GM23338 (cell line): ENCODE results near the gene C9orf85. TPM values are rescaled to one million over a fixed set of nuclear protein-coding genes. Genes with fewer than 3 reads are reported as not detected.

Source experiments
- ATAC-seq: fragments of 200-7000 bp; cut with Tn5 transposase; 3 replicates; pipeline ENCODE4 v1.9.1; 2020
- DNase-seq: peaks from one replicate; pipeline ENCODE4 v3.0.0-alpha.2; 2015; ENCODE audit warnings: low spot score
- H2AFZ ChIP-seq: fragments of 200-600 bp; sonication (generic); 2 replicates; pipeline ENCODE4 v1.8.0; 2016; ENCODE audit warnings: antibody characterized with exemption, mild to moderate bottlenecking, moderate library complexity
- H3F3A ChIP-seq: fragments of 200-600 bp; sonication (generic); replicated peaks from 2 replicates; pipeline ENCODE4 v1.8.0; 2017; ENCODE audit warnings: antibody characterized with exemption, mixed run types, low read depth
- H3K27ac ChIP-seq: fragments of 200-600 bp; sonication (generic); 2 replicates; pipeline ENCODE4 v1.6.1; 2016; ENCODE audit warnings: low read depth
- H3K27me3 ChIP-seq: fragments of 200-600 bp; sonication (generic); 2 replicates; pipeline ENCODE4 v1.8.0; 2016; ENCODE audit warnings: mild to moderate bottlenecking, mixed run types, moderate library complexity; ENCODE audit not compliant: insufficient read depth
- H3K36me3 ChIP-seq: fragments of 200-600 bp; sonication (generic); 2 replicates; pipeline ENCODE4 v1.8.0; 2016; ENCODE audit warnings: mild to moderate bottlenecking; ENCODE audit not compliant: insufficient read depth
- H3K4me1 ChIP-seq: fragments of 200-600 bp; sonication (generic); 2 replicates; pipeline ENCODE4 v1.8.0; 2016; ENCODE audit warnings: mild to moderate bottlenecking, moderate library complexity; ENCODE audit not compliant: insufficient read depth
- H3K4me2 ChIP-seq: fragments of 200-600 bp; sonication (generic); 2 replicates; pipeline ENCODE4 v1.7.1; 2017; ENCODE audit warnings: mixed run types
- H3K4me3 ChIP-seq: fragments of 200-600 bp; sonication (generic); 2 replicates; pipeline ENCODE4 v1.6.1; 2016; ENCODE audit warnings: mixed run types
- H3K79me2 ChIP-seq: fragments of 200-600 bp; sonication (generic); replicated peaks from 2 replicates; pipeline ENCODE4 v1.8.0; 2017; ENCODE audit warnings: mild to moderate bottlenecking; ENCODE audit not compliant: insufficient read depth
- H3K9me2 ChIP-seq: fragments of 200-600 bp; sonication (generic); 2 replicates; pipeline ENCODE4 v1.8.0; 2017; ENCODE audit not compliant: insufficient read depth
- H4K20me1 ChIP-seq: fragments of 200-600 bp; sonication (generic); replicated peaks from 2 replicates; pipeline ENCODE4 v1.8.0; 2017; ENCODE audit warnings: mild to moderate bottlenecking; ENCODE audit not compliant: insufficient read depth
- H3K27ac Mint-ChIP-seq: 2 replicates; pipeline ENCODE4 v1.8.0; 2020; ENCODE audit warnings: inconsistent platforms, mild to moderate bottlenecking, moderate library complexity, mixed read lengths
- H3K27me3 Mint-ChIP-seq: 3 replicates; pipeline ENCODE4 v1.8.0; 2022; ENCODE audit warnings: low read depth, mild to moderate bottlenecking, moderate library complexity, mixed read lengths, inconsistent platforms; ENCODE audit not compliant: insufficient read depth, poor library complexity
- H3K36me3 Mint-ChIP-seq: 3 replicates; pipeline ENCODE4 v1.8.0; 2021; ENCODE audit warnings: low read depth, mild to moderate bottlenecking, inconsistent platforms, moderate library complexity, mixed read lengths
- H3K4me1 Mint-ChIP-seq: 3 replicates; pipeline ENCODE4 v1.8.0; 2020; ENCODE audit warnings: mild to moderate bottlenecking, inconsistent platforms, mixed read lengths
- H3K4me3 Mint-ChIP-seq: 3 replicates; pipeline ENCODE4 v1.8.0; 2021; ENCODE audit warnings: moderate library complexity, mild to moderate bottlenecking, inconsistent platforms, mixed read lengths
- H3K9me3 Mint-ChIP-seq: 3 replicates; pipeline ENCODE4 v1.8.0; 2020; ENCODE audit warnings: moderate library complexity, mild to moderate bottlenecking, inconsistent platforms, mixed read lengths
- CREB1 ChIP-seq: fragments of 250-450 bp; sonication (Bioruptor Pico); IDR thresholded peaks from 2 replicates; pipeline ENCODE4 v1.5.0; 2020; ENCODE audit warnings: low read depth, mild to moderate bottlenecking, moderate library complexity
- EZH2 ChIP-seq: fragments of 200-600 bp; sonication (generic); IDR thresholded peaks from one replicate; pipeline ENCODE4 v1.8.0; 2017; ENCODE audit warnings: antibody characterized with exemption, mild to moderate bottlenecking, low read depth; ENCODE audit not compliant: unreplicated experiment
- EZH2phosphoT487 ChIP-seq: fragments of 200-600 bp; sonication (generic); IDR thresholded peaks from one replicate; pipeline ENCODE4 v1.8.1; 2018; ENCODE audit warnings: antibody characterized with exemption; ENCODE audit not compliant: unreplicated experiment
- JUNB ChIP-seq: IDR thresholded peaks from one replicate; pipeline ENCODE4 v1.6.1; 2016; ENCODE audit warnings: antibody characterized with exemption; ENCODE audit not compliant: unreplicated experiment
- NANOG ChIP-seq: IDR thresholded peaks from 2 replicates; pipeline ENCODE4 v1.6.1; 2016; ENCODE audit warnings: antibody characterized with exemption, borderline replicate concordance
- POLR2AphosphoS5 ChIP-seq: IDR thresholded peaks from 2 replicates; pipeline ENCODE4 v1.6.1; 2016; ENCODE audit warnings: antibody characterized with exemption, low read depth
- STAT1 ChIP-seq: IDR thresholded peaks from one replicate; pipeline ENCODE4 v1.6.1; 2016; ENCODE audit warnings: antibody characterized with exemption; ENCODE audit not compliant: unreplicated experiment
- ZNF114 ChIP-seq: fragments of 250-450 bp; sonication (Bioruptor Pico); IDR thresholded peaks from 2 replicates; pipeline ENCODE4 v1.5.0; 2020; ENCODE audit warnings: mild to moderate bottlenecking, moderate library complexity
- ZNF331 ChIP-seq: fragments of 250-450 bp; sonication (Bioruptor Pico); IDR thresholded peaks from 2 replicates; pipeline ENCODE4 v1.5.0; 2020; ENCODE audit warnings: low read depth, mild to moderate bottlenecking, moderate library complexity
- polyA plus RNA-seq: library from polyadenylated mRNA; unstranded; fragments of >200 nt; fragmentation: Nextera tagmentation; extraction: Ambion mirVana; gene quantifications from 2 replicates; pipeline ENCODE4 v1.2.1, GENCODE V29; 2016
- total RNA-seq: library from RNA; depleted of rRNA; stranded (reverse); fragments of >200 nt; shearing (Covaris generic); gene quantifications from 2 replicates; pipeline ENCODE4 v1.2.3, GENCODE V29; 2014
- TF ChIP-seq, protein P1 (sequence below): IDR thresholded peaks from 2 replicates; pipeline ENCODE4 v1.6.1; 2016; ENCODE audit warnings: antibody characterized with exemption
- TF ChIP-seq, protein P2 (sequence below), 2 experiments: fragments of 200-600 bp in 1 of 2; sonication (generic) in 1 of 2; conservative IDR thresholded peaks; 2 replicates each; pipeline versions ENCODE4 v1.5.1 to v1.6.1; 2016 to 2017; ENCODE audit warnings: antibody characterized with exemption in 2 of 2, low read depth in 2 of 2, mild to moderate bottlenecking in 2 of 2, moderate library complexity in 1 of 2
- TF ChIP-seq, protein P3 (sequence below): IDR thresholded peaks from one replicate; pipeline ENCODE4 v1.6.1; 2018; ENCODE audit warnings: antibody characterized with exemption; ENCODE audit not compliant: unreplicated experiment

The C9orf85 gene
- total and polyA plus RNA-seq, 2 experiments from 2014 or later = 10.3 to 20.8 TPM

DNA sequence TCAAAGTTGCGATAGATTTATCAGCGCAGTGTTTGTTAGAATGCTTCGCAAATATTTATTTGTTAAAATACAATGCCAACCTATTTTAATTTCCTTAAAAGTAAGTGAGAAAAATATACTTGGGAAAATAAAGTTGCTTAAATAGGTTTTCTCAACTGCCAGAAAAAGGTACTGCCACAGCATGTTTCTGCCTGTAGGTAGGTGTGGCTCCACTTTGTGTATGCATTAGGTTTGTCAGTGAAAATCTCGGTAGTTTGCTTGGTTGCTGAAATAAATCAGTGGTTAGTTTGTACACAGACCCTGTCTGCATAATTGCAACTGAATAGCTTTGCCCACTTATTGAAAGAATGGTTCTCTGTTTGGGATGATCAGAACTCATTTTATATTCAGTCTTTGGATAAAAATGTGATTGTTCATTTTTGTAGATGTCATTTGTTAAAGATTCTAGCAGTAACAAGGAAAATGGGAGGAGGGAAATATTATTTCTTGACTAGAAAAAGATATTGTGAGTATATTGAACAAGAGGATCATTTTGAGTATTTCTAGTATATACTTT, 25.7 kb downstream of the C9orf85 start (continued):
- TF ChIP-seq ZNF114 (no peak), EZH2 (no peak), EZH2phosphoT487 (no peak), POLR2AphosphoS5 (no peak), STAT1 (no peak), NANOG (no peak)
- TF ChIP-seq, protein P1, sequence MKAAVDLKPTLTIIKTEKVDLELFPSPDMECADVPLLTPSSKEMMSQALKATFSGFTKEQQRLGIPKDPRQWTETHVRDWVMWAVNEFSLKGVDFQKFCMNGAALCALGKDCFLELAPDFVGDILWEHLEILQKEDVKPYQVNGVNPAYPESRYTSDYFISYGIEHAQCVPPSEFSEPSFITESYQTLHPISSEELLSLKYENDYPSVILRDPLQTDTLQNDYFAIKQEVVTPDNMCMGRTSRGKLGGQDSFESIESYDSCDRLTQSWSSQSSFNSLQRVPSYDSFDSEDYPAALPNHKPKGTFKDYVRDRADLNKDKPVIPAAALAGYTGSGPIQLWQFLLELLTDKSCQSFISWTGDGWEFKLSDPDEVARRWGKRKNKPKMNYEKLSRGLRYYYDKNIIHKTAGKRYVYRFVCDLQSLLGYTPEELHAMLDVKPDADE = no peak
- TF ChIP-seq, protein P2, sequence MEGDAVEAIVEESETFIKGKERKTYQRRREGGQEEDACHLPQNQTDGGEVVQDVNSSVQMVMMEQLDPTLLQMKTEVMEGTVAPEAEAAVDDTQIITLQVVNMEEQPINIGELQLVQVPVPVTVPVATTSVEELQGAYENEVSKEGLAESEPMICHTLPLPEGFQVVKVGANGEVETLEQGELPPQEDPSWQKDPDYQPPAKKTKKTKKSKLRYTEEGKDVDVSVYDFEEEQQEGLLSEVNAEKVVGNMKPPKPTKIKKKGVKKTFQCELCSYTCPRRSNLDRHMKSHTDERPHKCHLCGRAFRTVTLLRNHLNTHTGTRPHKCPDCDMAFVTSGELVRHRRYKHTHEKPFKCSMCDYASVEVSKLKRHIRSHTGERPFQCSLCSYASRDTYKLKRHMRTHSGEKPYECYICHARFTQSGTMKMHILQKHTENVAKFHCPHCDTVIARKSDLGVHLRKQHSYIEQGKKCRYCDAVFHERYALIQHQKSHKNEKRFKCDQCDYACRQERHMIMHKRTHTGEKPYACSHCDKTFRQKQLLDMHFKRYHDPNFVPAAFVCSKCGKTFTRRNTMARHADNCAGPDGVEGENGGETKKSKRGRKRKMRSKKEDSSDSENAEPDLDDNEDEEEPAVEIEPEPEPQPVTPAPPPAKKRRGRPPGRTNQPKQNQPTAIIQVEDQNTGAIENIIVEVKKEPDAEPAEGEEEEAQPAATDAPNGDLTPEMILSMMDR (conservative IDR thresholded peaks at IDR 0.05; ENCODE audit: low read depth in 2 of 2) = no peak

DNA sequence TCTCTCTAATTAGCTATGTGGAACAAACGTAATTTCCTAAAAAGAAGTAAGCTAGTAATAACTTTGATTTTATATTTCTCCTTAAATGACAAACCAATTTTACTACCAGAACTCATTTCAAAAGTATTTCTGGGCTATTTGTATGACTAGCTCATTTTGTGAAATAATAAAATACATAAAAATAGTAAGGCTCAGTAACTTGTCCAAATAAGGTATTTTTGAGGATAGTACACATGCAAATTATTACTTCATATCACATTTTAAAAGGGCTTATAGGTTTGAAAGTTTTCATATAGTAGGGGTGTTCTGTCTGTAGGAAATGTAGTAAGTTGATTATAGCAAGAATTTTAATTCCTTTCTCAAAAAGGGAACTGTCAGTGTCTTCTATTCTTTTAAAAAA, 26.5 kb downstream of the C9orf85 start:
- Histone ChIP-seq H3F3A (no peaks in the 10 kb centered on the region), H3K4me1 (peaks cover 22% of the 10 kb centered on the region), H3K4me3 (no peak overlapping the region), H3K27me3 (no peaks in the 10 kb centered on the region), H2AFZ (no peak overlapping the region), H3K79me2 (peaks cover 92% of the 10 kb centered on the region), H3K9me2 (no peaks in the 10 kb centered on the region), H3K36me3 (no peaks in the 10 kb centered on the region), H3K4me2 (no peak overlapping the region), H4K20me1 (no peaks in the 10 kb centered on the region), H3K27ac (no peak overlapping the region)
- Mint-ChIP-seq H3K27me3 (no peaks in the 10 kb centered on the region), H3K9me3 (no peaks in the 10 kb centered on the region), H3K4me1 (peaks cover 16% of the 10 kb centered on the region), H3K36me3 (peaks cover 2% of the 10 kb centered on the region; the same call in 1 of the 3 replicates), H3K4me3 (no peak overlapping the region), H3K27ac (no peak overlapping the region)
- ATAC-seq (no peak), DNase-seq (no peak)
- TF ChIP-seq JUNB (no peak), POLR2AphosphoS5 (no peak), CREB1 (CRISPR knock-in tag) (no peak), STAT1 (no peak), NANOG (no peak), EZH2phosphoT487 (no peak), ZNF331 (CRISPR knock-in tag) (no peak)
- TF ChIP-seq, protein P2 (conservative IDR thresholded peaks at IDR 0.05; ENCODE audit: low read depth in 2 of 2) = no peak
- TF ChIP-seq, protein P3, sequence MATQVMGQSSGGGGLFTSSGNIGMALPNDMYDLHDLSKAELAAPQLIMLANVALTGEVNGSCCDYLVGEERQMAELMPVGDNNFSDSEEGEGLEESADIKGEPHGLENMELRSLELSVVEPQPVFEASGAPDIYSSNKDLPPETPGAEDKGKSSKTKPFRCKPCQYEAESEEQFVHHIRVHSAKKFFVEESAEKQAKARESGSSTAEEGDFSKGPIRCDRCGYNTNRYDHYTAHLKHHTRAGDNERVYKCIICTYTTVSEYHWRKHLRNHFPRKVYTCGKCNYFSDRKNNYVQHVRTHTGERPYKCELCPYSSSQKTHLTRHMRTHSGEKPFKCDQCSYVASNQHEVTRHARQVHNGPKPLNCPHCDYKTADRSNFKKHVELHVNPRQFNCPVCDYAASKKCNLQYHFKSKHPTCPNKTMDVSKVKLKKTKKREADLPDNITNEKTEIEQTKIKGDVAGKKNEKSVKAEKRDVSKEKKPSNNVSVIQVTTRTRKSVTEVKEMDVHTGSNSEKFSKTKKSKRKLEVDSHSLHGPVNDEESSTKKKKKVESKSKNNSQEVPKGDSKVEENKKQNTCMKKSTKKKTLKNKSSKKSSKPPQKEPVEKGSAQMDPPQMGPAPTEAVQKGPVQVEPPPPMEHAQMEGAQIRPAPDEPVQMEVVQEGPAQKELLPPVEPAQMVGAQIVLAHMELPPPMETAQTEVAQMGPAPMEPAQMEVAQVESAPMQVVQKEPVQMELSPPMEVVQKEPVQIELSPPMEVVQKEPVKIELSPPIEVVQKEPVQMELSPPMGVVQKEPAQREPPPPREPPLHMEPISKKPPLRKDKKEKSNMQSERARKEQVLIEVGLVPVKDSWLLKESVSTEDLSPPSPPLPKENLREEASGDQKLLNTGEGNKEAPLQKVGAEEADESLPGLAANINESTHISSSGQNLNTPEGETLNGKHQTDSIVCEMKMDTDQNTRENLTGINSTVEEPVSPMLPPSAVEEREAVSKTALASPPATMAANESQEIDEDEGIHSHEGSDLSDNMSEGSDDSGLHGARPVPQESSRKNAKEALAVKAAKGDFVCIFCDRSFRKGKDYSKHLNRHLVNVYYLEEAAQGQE = no peak
